ENCODE measurements around the gene ZNF211. TPM values are rescaled to one million over a fixed set of nuclear protein-coding genes. Genes with fewer than 3 reads are reported as not detected.

The ZNF211 gene
- total RNA-seq, 1 experiment from 2014 or later, result 17.6 TPM

DNA sequence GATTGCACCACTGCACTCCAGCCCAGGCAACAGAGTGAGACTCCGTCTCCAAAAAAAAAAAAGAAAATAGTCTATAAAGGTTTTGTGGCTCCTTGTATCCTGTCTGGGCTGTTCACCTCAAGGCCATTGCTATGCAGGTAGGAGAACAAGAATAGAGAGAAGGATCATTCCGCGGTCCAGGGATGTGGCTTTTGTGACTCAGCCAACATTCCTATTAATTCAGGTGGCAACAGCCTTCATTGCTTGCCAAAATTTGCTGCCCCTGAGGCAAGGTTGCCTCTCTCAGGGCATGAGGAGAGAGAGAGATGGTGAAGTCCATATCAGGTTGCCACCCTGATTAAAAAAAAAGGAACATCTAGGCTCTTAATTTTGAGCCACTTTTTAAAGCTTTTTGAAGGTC, 56.8 kb downstream of the ZNF211 start (continued):
- TF ChIP-seq, protein P1, sequence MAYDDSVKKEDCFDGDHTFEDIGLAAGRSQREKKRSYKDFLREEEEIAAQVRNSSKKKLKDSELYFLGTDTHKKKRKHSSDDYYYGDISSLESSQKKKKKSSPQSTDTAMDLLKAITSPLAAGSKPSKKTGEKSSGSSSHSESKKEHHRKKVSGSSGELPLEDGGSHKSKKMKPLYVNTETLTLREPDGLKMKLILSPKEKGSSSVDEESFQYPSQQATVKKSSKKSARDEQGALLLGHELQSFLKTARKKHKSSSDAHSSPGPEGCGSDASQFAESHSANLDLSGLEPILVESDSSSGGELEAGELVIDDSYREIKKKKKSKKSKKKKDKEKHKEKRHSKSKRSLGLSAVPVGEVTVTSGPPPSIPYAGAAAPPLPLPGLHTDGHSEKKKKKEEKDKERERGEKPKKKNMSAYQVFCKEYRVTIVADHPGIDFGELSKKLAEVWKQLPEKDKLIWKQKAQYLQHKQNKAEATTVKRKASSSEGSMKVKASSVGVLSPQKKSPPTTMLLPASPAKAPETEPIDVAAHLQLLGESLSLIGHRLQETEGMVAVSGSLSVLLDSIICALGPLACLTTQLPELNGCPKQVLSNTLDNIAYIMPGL (CRISPR knock-in tag; IDR thresholded peaks at IDR 0.05), result no peak
- TF ChIP-seq KAT7 (CRISPR knock-in tag; IDR thresholded peaks at IDR 0.05; ENCODE audit: borderline replicate concordance), result no peak
- TF ChIP-seq CREB1 (CRISPR knock-in tag; IDR thresholded peaks at IDR 0.05), result no peak

Other genes with a start within 250 kb of the ZNF211 start
- 10.8 to 14.2 TPM (median 11.3 TPM) in 3 replicates for gene ZNF548, start 243.3 kb upstream of the ZNF211 start, total RNA-seq (2021)
- 6.7 to 10.3 TPM (median 7.7 TPM) in 3 replicates for gene ZNF17, start 222.0 kb upstream of the ZNF211 start, total RNA-seq (2021)
- 32.3 to 34.7 TPM (median 34.6 TPM) in 3 replicates for gene ZNF749, start 197.8 kb upstream of the ZNF211 start, total RNA-seq (2021)
- 0.73 to 0.89 TPM (median 0.83 TPM) in 3 replicates for gene VN1R1, start 176.0 kb upstream of the ZNF211 start, total RNA-seq (2021)
- 13.1 to 15.0 TPM (median 14.0 TPM) in 3 replicates for gene ZNF772, start 155.6 kb upstream of the ZNF211 start, total RNA-seq (2021)
- gene ZNF419, start 145.4 kb upstream of the ZNF211 start, total RNA-seq (2021), result 9.0 to 11.3 TPM (median 9.1 TPM) in 3 replicates
- gene ZNF773, start 133.2 kb upstream of the ZNF211 start, total RNA-seq (2021), result 6.3 to 8.6 TPM (median 6.8 TPM) in 3 replicates
- 8.8 to 9.7 TPM (median 9.2 TPM) in 3 replicates for gene ZNF549, start 105.8 kb upstream of the ZNF211 start, total RNA-seq (2021)
- 13.0 to 17.5 TPM (median 15.5 TPM) in 3 replicates for gene ZNF550, start 73.3 kb upstream of the ZNF211 start, total RNA-seq (2021)
- gene ZNF416, start 54.3 kb upstream of the ZNF211 start, total RNA-seq (2021), result 8.3 to 10.0 TPM (median 9.1 TPM) in 3 replicates
- 30.0 to 31.5 TPM (median 31.1 TPM) in 3 replicates for gene ZIK1, start 49.0 kb upstream of the ZNF211 start, total RNA-seq (2021)
- gene ZNF530, start 33.3 kb upstream of the ZNF211 start, total RNA-seq (2021), result 10.4 to 12.0 TPM (median 11.2 TPM) in 3 replicates
- gene ZNF134, start 18.9 kb upstream of the ZNF211 start, total RNA-seq (2021), result 46.8 to 53.1 TPM (median 52.5 TPM) in 3 replicates
- gene ZSCAN4, start 35.8 kb downstream of the ZNF211 start, total RNA-seq (2021), result 0.09 to 0.13 TPM in 2 of 3 replicates, not detected in the other
- 30.2 to 32.4 TPM (median 31.3 TPM) in 3 replicates for gene ZNF551, start 48.8 kb downstream of the ZNF211 start, total RNA-seq (2021)
- 20.0 to 22.0 TPM (median 21.4 TPM) in 3 replicates for gene ZNF154, start 76.0 kb downstream of the ZNF211 start, total RNA-seq (2021)
- gene ZNF671, start 94.5 kb downstream of the ZNF211 start, total RNA-seq (2021), result 6.8 to 9.1 TPM (median 7.1 TPM) in 3 replicates
- 14.3 to 16.9 TPM (median 16.4 TPM) in 3 replicates for gene ZNF776, start 113.6 kb downstream of the ZNF211 start, total RNA-seq (2021)
- 13.6 to 16.4 TPM (median 15.4 TPM) in 3 replicates for gene ZNF586, start 136.5 kb downstream of the ZNF211 start, total RNA-seq (2021)
- gene ZNF552, start 181.7 kb downstream of the ZNF211 start, total RNA-seq (2021), result 9.0 to 13.1 TPM (median 9.3 TPM) in 3 replicates
- 39.9 to 43.2 TPM (median 41.7 TPM) in 3 replicates for gene ZNF587B, start 197.1 kb downstream of the ZNF211 start, total RNA-seq (2021)
- 46.6 to 57.0 TPM (median 47.0 TPM) in 3 replicates for gene ZNF587, start 216.7 kb downstream of the ZNF211 start, total RNA-seq (2021)

Measured in WTC11 (cell line).